ENCODE measurements around the gene LYPD6.

LYPD6 gene

GRCh38 chr2:149466635-149467034 is 136.2 kb downstream of the LYPD6 start:
- no peak overlapping the region for H3K27ac ChIP-seq
- no peak for TF ChIP-seq CTCF (IDR thresholded peaks at IDR 0.05)
- TF ChIP-seq ZFX (IDR thresholded peaks at IDR 0.05; ENCODE audit: borderline replicate concordance): no peak

- no peak for TF ChIP-seq ZFX (IDR thresholded peaks at IDR 0.05; ENCODE audit: borderline replicate concordance)
- no peak for TF ChIP-seq CTCF (IDR thresholded peaks at IDR 0.05)
- H3K27ac ChIP-seq: no peak overlapping the region
Observed at GRCh38 chr2:149467436-149467835, 137.0 kb downstream of the LYPD6 start.

- TF ChIP-seq CTCF (IDR thresholded peaks at IDR 0.05): no peak
- TF ChIP-seq ZFX (IDR thresholded peaks at IDR 0.05; ENCODE audit: borderline replicate concordance): no peak
- H3K27ac ChIP-seq: no peak overlapping the region
Observed at GRCh38 chr2:149468636-149469035, 138.2 kb downstream of the LYPD6 start.

GRCh38 chr2:149470046-149470445 is 139.7 kb downstream of the LYPD6 start:
- no peak for TF ChIP-seq CTCF (IDR thresholded peaks at IDR 0.05)
- no peak for TF ChIP-seq ZFX (IDR thresholded peaks at IDR 0.05; ENCODE audit: borderline replicate concordance)
- H3K27ac ChIP-seq: no peak overlapping the region

- TF ChIP-seq CTCF (IDR thresholded peaks at IDR 0.05): no peak
Observed at GRCh38 chr2:149472413-149472812, 142.0 kb downstream of the LYPD6 start.

GRCh38 chr2:149473068-149473467 is 142.7 kb downstream of the LYPD6 start:
- H3K27ac ChIP-seq: no peak overlapping the region
- no peak for TF ChIP-seq ZFX (IDR thresholded peaks at IDR 0.05; ENCODE audit: borderline replicate concordance)

More at GRCh38 chr2:149472413-149472812, 142.0 kb downstream of the LYPD6 start:
- H3K27ac ChIP-seq: no peak overlapping the region

GRCh38 chr2:149473521-149473920 is 143.1 kb downstream of the LYPD6 start:
- no peak for TF ChIP-seq ZFX (IDR thresholded peaks at IDR 0.05; ENCODE audit: borderline replicate concordance)
- no peak for TF ChIP-seq CTCF (IDR thresholded peaks at IDR 0.05)

GRCh38 chr2:149483004-149483605 is 152.7 kb downstream of the LYPD6 start:
- no peak for TF ChIP-seq ZFX (IDR thresholded peaks at IDR 0.05; ENCODE audit: borderline replicate concordance)
- no peak overlapping the region for H3K27ac ChIP-seq

More at GRCh38 chr2:149473521-149473920, 143.1 kb downstream of the LYPD6 start:
- H3K27ac ChIP-seq: no peak overlapping the region
